ENCODE results near the gene ZNF398. TPM values are rescaled to one million over a fixed set of nuclear protein-coding genes. Genes with fewer than 3 reads are reported as not detected.

ZNF398 gene
- total RNA-seq, 1 experiment from 2014 or later, result 9.1 TPM

DNA sequence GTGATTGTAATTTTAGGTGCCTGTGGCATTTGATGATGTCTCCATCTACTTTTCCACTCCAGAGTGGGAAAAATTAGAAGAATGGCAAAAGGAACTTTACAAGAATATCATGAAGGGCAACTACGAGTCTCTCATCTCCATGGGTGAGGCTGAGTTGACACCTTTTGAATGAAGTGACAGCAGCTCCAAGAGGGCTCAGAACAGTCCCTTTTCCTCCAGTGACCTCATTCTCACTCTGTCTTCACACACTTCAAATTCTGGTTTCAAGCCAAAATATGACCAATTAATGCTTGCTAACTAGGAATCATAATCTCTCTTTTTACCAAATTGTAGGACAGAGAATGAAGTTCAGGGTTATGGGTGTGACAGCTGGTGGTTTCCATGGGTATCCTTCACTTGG, 18.9 kb downstream of the ZNF398 start:
- no peak for DNase-seq
- Histone ChIP-seq H3K27ac (ENCODE audit: low read length) (no peak overlapping the region), H3K27me3 (ENCODE audit: low read length) (no peaks in the 10 kb centered on the region), H4K20me1 (ENCODE audit: low read length) (no peaks in the 10 kb centered on the region), H3K9ac (ENCODE audit: low read length) (no peak overlapping the region), H3K79me2 (ENCODE audit: low read length) (no peaks in the 10 kb centered on the region), H3K4me1 (ENCODE audit: insufficient read depth, low read length) (no peaks in the 10 kb centered on the region; the same call in none of the 2 replicates), H3K9me3 (ENCODE audit: low read length) (no peaks in the 10 kb centered on the region), H3K36me3 (ENCODE audit: low read depth, low read length) (peaks cover 21% of the 10 kb centered on the region), H3F3A (ENCODE audit: low read length, unreplicated experiment) (no peaks in the 10 kb centered on the region), H3K4me3 (ENCODE audit: low read length) (no peak overlapping the region), H3K9me2 (replicated peaks; ENCODE audit: low read length) (no peaks in the 10 kb centered on the region), H3K4me2 (ENCODE audit: low read length) (no peak overlapping the region), H2AFZ (ENCODE audit: low read length) (no peak overlapping the region)
- BruUV-seq (replicated peaks), result no TSS peak
- no peak for ATAC-seq
- ChIA-PET POLR2A (ENCODE audit: unreplicated experiment) (no interaction called here), CTCF (interaction anchor here (0.6 kb wide), 1 partner anchor 25 kb away, joined by 5 read pairs; no protein-coding TSS in a partner anchor)
- intact Hi-C loops (cut with micrococcal nuclease), result no loop called here
- TF ChIP-seq, protein P1, sequence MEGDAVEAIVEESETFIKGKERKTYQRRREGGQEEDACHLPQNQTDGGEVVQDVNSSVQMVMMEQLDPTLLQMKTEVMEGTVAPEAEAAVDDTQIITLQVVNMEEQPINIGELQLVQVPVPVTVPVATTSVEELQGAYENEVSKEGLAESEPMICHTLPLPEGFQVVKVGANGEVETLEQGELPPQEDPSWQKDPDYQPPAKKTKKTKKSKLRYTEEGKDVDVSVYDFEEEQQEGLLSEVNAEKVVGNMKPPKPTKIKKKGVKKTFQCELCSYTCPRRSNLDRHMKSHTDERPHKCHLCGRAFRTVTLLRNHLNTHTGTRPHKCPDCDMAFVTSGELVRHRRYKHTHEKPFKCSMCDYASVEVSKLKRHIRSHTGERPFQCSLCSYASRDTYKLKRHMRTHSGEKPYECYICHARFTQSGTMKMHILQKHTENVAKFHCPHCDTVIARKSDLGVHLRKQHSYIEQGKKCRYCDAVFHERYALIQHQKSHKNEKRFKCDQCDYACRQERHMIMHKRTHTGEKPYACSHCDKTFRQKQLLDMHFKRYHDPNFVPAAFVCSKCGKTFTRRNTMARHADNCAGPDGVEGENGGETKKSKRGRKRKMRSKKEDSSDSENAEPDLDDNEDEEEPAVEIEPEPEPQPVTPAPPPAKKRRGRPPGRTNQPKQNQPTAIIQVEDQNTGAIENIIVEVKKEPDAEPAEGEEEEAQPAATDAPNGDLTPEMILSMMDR (conservative IDR thresholded peaks at IDR 0.05; ENCODE audit: low read depth, low read length), result no peak
- no peak for TF ChIP-seq EZH2phosphoT487 (IDR thresholded peaks at IDR 0.05; ENCODE audit: borderline replicate concordance, low read length)
- no peak for TF ChIP-seq EZH2 (IDR thresholded peaks at IDR 0.05; ENCODE audit: low read length, unreplicated experiment)

DNA sequence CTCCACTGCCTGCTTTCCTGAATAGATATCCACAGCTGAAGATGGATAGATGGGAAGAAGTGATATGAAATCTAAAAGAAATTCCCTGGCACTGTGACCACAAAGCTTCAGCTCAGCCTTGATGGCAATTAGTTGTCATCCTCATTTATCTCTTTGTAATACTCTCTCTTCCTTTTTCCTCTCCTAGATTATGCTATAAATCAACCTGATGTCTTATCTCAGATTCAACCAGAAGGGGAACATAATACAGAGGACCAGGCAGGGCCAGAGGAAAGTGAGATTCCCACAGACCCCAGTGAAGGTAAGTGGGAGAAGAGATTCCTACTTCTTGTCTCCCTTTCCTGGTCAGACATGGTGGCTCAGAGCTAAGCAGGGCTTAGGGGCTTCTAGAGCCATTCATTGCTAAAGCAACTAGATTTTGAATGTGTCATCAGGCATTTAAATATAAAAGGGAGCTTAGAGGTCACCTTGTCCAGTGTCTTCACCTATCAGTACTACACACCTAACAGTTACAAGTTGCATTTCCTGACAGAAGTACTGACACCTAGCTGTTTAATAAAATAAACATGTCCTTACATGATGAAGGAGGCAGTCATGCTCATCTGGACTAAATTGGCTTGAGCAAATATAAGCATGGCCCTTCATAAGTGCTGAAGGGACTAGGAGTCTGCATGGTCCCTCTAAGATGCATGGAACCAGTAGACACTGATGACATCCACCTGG, 19.5 kb downstream of the ZNF398 start:
- H3K9me2 ChIP-seq (replicated peaks; ENCODE audit: low read length), result no peaks in the 10 kb centered on the region
- H3K9ac ChIP-seq (ENCODE audit: low read length), result no peak overlapping the region
- H3K27me3 ChIP-seq (ENCODE audit: low read length), result no peaks in the 10 kb centered on the region
- peaks cover 3% of the 10 kb centered on the region for H3K4me1 ChIP-seq (ENCODE audit: insufficient read depth, low read length)
- no TSS peak for BruUV-seq (replicated peaks)
- H3K27ac ChIP-seq (ENCODE audit: low read length), result no peak overlapping the region
- no peaks in the 10 kb centered on the region for H3K9me3 ChIP-seq (ENCODE audit: low read length)
- H2AFZ ChIP-seq (ENCODE audit: low read length), result no peak overlapping the region
- DNase-seq, result no peak
- no peak overlapping the region for H3K4me2 ChIP-seq (ENCODE audit: low read length)
- no peak for ATAC-seq
- intact Hi-C loops (cut with micrococcal nuclease), result no loop called here
- peaks cover 20% of the 10 kb centered on the region for H3K36me3 ChIP-seq (ENCODE audit: low read depth, low read length)
- POLR2A ChIA-PET (ENCODE audit: unreplicated experiment), result no interaction called here
- CTCF ChIA-PET, result interaction anchor here (0.6 kb wide), 2 partner anchors 26 to 73 kb away, joined by 3 to 5 read pairs; no protein-coding TSS in a partner anchor
- TF ChIP-seq, protein P1 (conservative IDR thresholded peaks at IDR 0.05; ENCODE audit: low read depth, low read length), result no peak
- TF ChIP-seq EZH2 (IDR thresholded peaks at IDR 0.05; ENCODE audit: low read length, unreplicated experiment) (no peak), EZH2phosphoT487 (IDR thresholded peaks at IDR 0.05; ENCODE audit: borderline replicate concordance, low read length) (no peak)
- no peaks in the 10 kb centered on the region for H3K79me2 ChIP-seq (ENCODE audit: low read length)
- no peak overlapping the region for H3K4me3 ChIP-seq (ENCODE audit: low read length)
- H4K20me1 ChIP-seq (ENCODE audit: low read length), result no peaks in the 10 kb centered on the region
- no peaks in the 10 kb centered on the region for H3F3A ChIP-seq (ENCODE audit: low read length, unreplicated experiment)

DNA sequence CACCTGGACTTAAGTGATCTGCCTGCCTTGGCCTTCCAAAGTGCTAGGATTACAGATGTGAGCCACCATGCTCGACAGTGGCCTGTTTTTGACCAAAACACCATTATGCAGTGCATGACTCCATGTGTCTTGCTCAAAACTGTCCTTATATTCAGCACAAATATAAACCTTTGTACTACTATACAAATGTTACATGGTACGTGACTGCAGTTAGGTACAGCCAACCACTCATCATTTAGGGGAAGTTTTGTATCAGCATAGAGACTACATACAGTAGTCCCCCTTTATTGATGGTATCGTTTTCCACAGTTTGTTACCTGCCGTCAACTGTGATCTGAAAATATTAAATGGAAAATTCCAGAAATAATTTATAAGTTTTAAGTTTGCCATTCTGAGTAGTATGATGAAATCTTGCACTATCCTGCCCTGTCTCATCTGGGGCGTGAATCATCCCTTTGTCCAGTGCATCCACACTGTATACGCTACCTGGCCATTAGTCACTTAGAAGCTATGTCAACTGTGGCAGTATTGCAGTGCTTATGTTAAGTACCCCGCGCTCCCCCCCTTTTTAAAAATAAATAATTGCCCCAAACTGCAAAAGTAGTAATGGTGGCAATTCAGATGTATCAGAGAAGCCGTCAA, 24.8 kb downstream of the ZNF398 start:
- DNase-seq, result peak; percentile 87
- Histone ChIP-seq H3K27me3 (ENCODE audit: low read length) (no peaks in the 10 kb centered on the region), H3K4me2 (ENCODE audit: low read length) (peak overlapping the region; percentile 42), H3K9me2 (replicated peaks; ENCODE audit: low read length) (no peaks in the 10 kb centered on the region), H2AFZ (ENCODE audit: low read length) (no peak overlapping the region), H3K27ac (ENCODE audit: low read length) (peak overlapping the region; percentile 79), H3K9ac (ENCODE audit: low read length) (no peak overlapping the region), H3K4me3 (ENCODE audit: low read length) (no peak overlapping the region), H3K36me3 (ENCODE audit: low read depth, low read length) (peaks cover 19% of the 10 kb centered on the region; the same call in 1 of the 2 replicates), H3K9me3 (ENCODE audit: low read length) (no peaks in the 10 kb centered on the region), H3F3A (ENCODE audit: low read length, unreplicated experiment) (no peaks in the 10 kb centered on the region), H4K20me1 (ENCODE audit: low read length) (no peaks in the 10 kb centered on the region), H3K79me2 (ENCODE audit: low read length) (no peaks in the 10 kb centered on the region), H3K4me1 (ENCODE audit: insufficient read depth, low read length) (peaks cover 13% of the 10 kb centered on the region)
- ChIA-PET POLR2A (ENCODE audit: unreplicated experiment) (no interaction called here), CTCF (no interaction called here)
- TSS peak; percentile 94 for BruUV-seq (replicated peaks)
- intact Hi-C loops (cut with micrococcal nuclease), result loop anchor here (1.0 kb wide), 1 partner anchor 45 kb away; no protein-coding TSS in a partner anchor
- TF ChIP-seq EZH2 (IDR thresholded peaks at IDR 0.05; ENCODE audit: low read length, unreplicated experiment), result no peak
- TF ChIP-seq EZH2phosphoT487 (IDR thresholded peaks at IDR 0.05; ENCODE audit: borderline replicate concordance, low read length), result no peak
- TF ChIP-seq, protein P1 (conservative IDR thresholded peaks at IDR 0.05; ENCODE audit: low read depth, low read length), result no peak
- peak; percentile 100 for ATAC-seq
